ENCODE results near the gene EVC2.

The EVC2 gene

DNA sequence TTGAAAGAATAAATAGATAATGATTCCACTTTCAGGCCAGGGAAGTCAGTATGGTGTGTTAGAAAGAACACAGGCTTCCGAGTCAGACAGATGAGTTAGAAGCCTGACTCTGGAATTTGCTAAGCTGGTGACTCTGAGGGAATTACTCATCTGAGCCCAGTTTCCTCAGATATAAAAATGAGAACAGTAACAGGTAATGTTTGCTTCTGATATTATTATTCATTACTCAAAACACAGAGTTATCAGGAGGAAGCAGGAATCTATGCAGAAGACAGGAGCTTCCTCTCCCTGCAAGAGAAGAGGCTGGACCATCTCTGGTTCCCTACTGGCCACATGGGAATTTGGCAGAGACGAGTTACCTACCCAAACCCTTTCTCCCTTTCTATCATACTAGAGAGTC, 163.1 kb downstream of the EVC2 start:
- no peak for DNase-seq (ENCODE audit: low read depth)
- H3K4me3 ChIP-seq (ENCODE audit: low read length), result no peak overlapping the region
- no peak for TF ChIP-seq CTCF (conservative IDR thresholded peaks at IDR 0.05; ENCODE audit: low read length)

DNA sequence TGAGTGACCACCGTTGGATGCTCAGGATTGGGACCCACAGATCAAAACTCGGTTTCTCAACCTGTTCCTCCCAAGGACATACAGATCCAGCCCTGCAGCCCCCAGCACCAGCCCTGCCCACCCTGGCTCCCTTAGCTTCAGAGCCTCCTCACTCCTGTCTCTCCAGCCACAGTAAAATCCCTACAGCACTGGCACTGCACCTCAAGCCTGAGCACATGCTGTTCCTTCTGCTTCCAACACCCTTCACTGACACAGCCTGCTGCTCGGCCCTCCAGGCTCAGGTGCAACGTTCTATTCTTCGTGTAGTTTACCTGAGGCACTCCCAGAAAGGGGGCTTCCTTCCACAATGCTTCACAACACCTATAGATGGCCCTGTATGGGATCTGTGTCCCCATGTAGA, 163.6 kb downstream of the EVC2 start:
- no peak overlapping the region for H3K4me3 ChIP-seq (ENCODE audit: low read length)
- DNase-seq (ENCODE audit: low read depth), result no peak
- TF ChIP-seq CTCF (conservative IDR thresholded peaks at IDR 0.05; ENCODE audit: low read length), result no peak

DNA sequence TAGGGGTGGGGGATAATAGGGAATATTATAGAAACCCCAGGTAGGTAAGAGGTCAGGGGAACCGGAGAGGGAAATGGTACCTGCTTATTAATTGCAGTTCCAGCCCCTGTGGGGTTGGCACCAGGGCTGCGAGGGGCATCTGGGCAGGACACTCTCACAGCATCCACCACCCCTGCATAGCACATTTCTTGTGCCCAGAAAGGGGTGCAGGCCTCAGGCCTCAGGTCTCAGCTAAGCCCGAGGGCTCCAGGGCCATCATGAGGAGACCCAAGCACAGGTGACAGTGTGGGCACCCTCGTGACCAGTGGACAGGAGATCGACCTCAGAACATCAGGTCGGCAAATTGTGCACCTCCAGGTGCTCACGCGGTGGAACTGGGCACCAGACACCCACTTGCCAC, 164.7 kb downstream of the EVC2 start:
- no peak for DNase-seq (ENCODE audit: low read depth)
- no peak for TF ChIP-seq CTCF (conservative IDR thresholded peaks at IDR 0.05; ENCODE audit: low read length)

GRCh38 chr4:5541169-5541568, 167.2 kb downstream of the EVC2 start:
- no peak overlapping the region for H3K4me3 ChIP-seq (ENCODE audit: low read length)
- TF ChIP-seq CTCF (conservative IDR thresholded peaks at IDR 0.05; ENCODE audit: low read length), result no peak
- DNase-seq (ENCODE audit: low read depth), result no peak

More for the DNA sequence above, 164.7 kb downstream of the EVC2 start:
- H3K4me3 ChIP-seq (ENCODE audit: low read length), result no peak overlapping the region

DNA sequence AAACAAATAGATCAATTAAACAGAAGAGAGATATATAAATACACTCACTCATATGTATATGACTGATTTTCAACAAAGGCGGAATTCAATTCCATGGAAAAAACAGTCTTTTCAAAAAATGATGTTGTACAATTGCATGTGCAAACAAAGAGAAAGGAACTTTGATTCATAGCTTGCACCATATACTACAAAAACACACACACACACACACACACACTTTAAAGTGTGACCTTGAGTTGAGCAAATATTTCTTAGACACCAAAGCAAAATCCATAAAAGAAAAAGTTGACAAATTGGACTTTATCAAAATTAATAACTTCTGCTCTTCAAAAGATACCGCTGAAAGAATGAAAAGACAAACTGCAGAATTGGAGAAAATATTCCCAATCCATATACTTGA, 168.8 kb downstream of the EVC2 start:
- TF ChIP-seq CTCF (conservative IDR thresholded peaks at IDR 0.05; ENCODE audit: low read length), result no peak
- no peak overlapping the region for H3K4me3 ChIP-seq (ENCODE audit: low read length)
- DNase-seq (ENCODE audit: low read depth), result no peak

DNA sequence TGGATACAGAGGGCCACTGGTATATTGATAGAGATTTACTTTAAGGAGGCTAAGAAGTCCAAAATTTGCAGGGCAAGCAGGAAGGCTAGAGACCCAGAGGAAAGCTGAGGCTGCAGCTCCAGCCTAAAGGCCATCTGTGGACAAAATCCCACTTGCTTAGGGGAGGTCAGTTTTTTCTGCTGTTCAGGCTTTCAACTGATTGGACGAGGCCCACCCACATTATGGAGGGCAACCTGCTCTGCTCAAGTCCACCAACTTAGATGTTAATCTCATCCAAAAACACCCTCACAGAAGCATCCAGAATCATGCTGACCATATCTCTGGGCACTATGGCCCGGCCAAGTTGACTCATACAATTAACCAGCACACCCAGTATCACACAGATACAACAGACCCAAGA, 176.3 kb downstream of the EVC2 start:
- no peak overlapping the region for H3K4me3 ChIP-seq (ENCODE audit: low read length)
- DNase-seq (ENCODE audit: low read depth), result no peak
- TF ChIP-seq CTCF (conservative IDR thresholded peaks at IDR 0.05; ENCODE audit: low read length), result no peak

- TF ChIP-seq CTCF (conservative IDR thresholded peaks at IDR 0.05; ENCODE audit: low read length), result no peak
These were observed 180.3 kb downstream of the EVC2 start for GRCh38 chr4:5528031-5528436.

More at GRCh38 chr4:5528031-5528436, 180.3 kb downstream of the EVC2 start:
- H3K4me3 ChIP-seq (ENCODE audit: low read length), result no peak overlapping the region
- no peak for DNase-seq (ENCODE audit: low read depth)

Measured in AG10803 (cell line).